GM20000 (cell line): ENCODE measurements around the gene ZFP92.

Experiments used
- DNase-seq: peaks from one replicate; pipeline ENCODE4 v3.0.0; 2012; ENCODE audit warnings: low spot score
- TF ChIP-seq, protein P1 (sequence below): IDR thresholded peaks from 2 replicates; pipeline ENCODE4 v1.5.1; 2012; ENCODE audit warnings: mild to moderate bottlenecking, control low read depth; ENCODE audit errors: extremely low read depth, missing control alignments

Gene ZFP92

GRCh38 chrX:153460826-153461225 is 49.6 kb downstream of the ZFP92 start:
- DNase-seq: peak; percentile 69
- TF ChIP-seq, protein P1, sequence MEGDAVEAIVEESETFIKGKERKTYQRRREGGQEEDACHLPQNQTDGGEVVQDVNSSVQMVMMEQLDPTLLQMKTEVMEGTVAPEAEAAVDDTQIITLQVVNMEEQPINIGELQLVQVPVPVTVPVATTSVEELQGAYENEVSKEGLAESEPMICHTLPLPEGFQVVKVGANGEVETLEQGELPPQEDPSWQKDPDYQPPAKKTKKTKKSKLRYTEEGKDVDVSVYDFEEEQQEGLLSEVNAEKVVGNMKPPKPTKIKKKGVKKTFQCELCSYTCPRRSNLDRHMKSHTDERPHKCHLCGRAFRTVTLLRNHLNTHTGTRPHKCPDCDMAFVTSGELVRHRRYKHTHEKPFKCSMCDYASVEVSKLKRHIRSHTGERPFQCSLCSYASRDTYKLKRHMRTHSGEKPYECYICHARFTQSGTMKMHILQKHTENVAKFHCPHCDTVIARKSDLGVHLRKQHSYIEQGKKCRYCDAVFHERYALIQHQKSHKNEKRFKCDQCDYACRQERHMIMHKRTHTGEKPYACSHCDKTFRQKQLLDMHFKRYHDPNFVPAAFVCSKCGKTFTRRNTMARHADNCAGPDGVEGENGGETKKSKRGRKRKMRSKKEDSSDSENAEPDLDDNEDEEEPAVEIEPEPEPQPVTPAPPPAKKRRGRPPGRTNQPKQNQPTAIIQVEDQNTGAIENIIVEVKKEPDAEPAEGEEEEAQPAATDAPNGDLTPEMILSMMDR: peak; percentile 74
